H9 (cell line): ENCODE results near the gene CST11. TPM values are rescaled to one million over a fixed set of nuclear protein-coding genes. Genes with fewer than 3 reads are reported as not detected.

Experiments
- DNase-seq: peaks from one replicate; pipeline ENCODE4 v3.0.0-alpha.2; 2017
- H2AFZ ChIP-seq: one replicate; pipeline ENCODE4 v1.6.1; 2013; ENCODE audit warnings: mild to moderate bottlenecking, low read length, control low read depth, moderate library complexity
- H2AK5ac ChIP-seq: 2 replicates; pipeline ENCODE4 v1.6.1; 2013; ENCODE audit warnings: low read length, control low read depth, mixed read lengths; ENCODE audit not compliant: insufficient read length
- H2BK120ac ChIP-seq: one replicate; pipeline ENCODE4 v1.6.1; 2013; ENCODE audit warnings: low read depth, mild to moderate bottlenecking, low read length, control low read depth, inconsistent platforms; ENCODE audit not compliant: poor library complexity, severe bottlenecking
- H2BK12ac ChIP-seq: 2 replicates; pipeline ENCODE4 v1.6.1; 2013; ENCODE audit warnings: low read length, control low read depth, mixed read lengths, low read depth; ENCODE audit not compliant: insufficient read length
- H2BK15ac ChIP-seq: 2 replicates; pipeline ENCODE4 v1.6.1; 2013; ENCODE audit warnings: low read depth, low read length, control low read depth
- H2BK20ac ChIP-seq: one replicate; pipeline ENCODE4 v1.6.1; 2013; ENCODE audit warnings: low read depth, mild to moderate bottlenecking, low read length, control low read depth, inconsistent platforms; ENCODE audit not compliant: poor library complexity, severe bottlenecking
- H2BK5ac ChIP-seq: 2 replicates; pipeline ENCODE4 v1.6.1; 2013; ENCODE audit warnings: low read length, control low read depth, mixed read lengths; ENCODE audit not compliant: insufficient read length
- H3K14ac ChIP-seq: 2 replicates; pipeline ENCODE4 v1.6.1; 2013; ENCODE audit warnings: low read length, control low read depth; ENCODE audit not compliant: insufficient read depth
- H3K18ac ChIP-seq: 2 replicates; pipeline ENCODE4 v1.6.1; 2013; ENCODE audit warnings: low read depth, mild to moderate bottlenecking, mixed read lengths, low read length, control low read depth; ENCODE audit not compliant: insufficient read length
- H3K23ac ChIP-seq: 2 replicates; pipeline ENCODE4 v1.6.1; 2013; ENCODE audit warnings: low read length, control low read depth, mixed read lengths, low read depth; ENCODE audit not compliant: insufficient read length
- H3K23me2 ChIP-seq: 2 replicates; pipeline ENCODE4 v1.6.1; 2013; ENCODE audit warnings: low read depth, mild to moderate bottlenecking, mixed read lengths, low read length, control low read depth; ENCODE audit not compliant: insufficient read length, poor library complexity, severe bottlenecking
- H3K27ac ChIP-seq: 2 replicates; pipeline ENCODE4 v1.5.1; 2013; ENCODE audit warnings: low read length, control low read depth, mixed read lengths, low read depth; ENCODE audit not compliant: insufficient read length
- H3K27me3 ChIP-seq: 2 replicates; pipeline ENCODE4 v1.6.1; 2013; ENCODE audit warnings: low read length, control low read depth, inconsistent platforms; ENCODE audit not compliant: insufficient read depth
- H3K4ac ChIP-seq: 2 replicates; pipeline ENCODE4 v1.6.1; 2013; ENCODE audit warnings: low read depth, mild to moderate bottlenecking, control low read depth, inconsistent platforms, low read length, moderate library complexity
- H3K4me1 ChIP-seq: 2 replicates; pipeline ENCODE4 v1.6.1; 2013; ENCODE audit warnings: low read length, control low read depth, inconsistent platforms; ENCODE audit not compliant: insufficient read depth
- H3K4me2 ChIP-seq: 2 replicates; pipeline ENCODE4 v1.6.1; 2013; ENCODE audit warnings: low read length, control low read depth, mixed read lengths; ENCODE audit not compliant: insufficient read length, insufficient read depth
- H3K56ac ChIP-seq: 2 replicates; pipeline ENCODE4 v1.6.1; 2013; ENCODE audit warnings: low read depth, mild to moderate bottlenecking, mixed read lengths, low read length, control low read depth; ENCODE audit not compliant: insufficient read length
- H3K79me1 ChIP-seq: 2 replicates; pipeline ENCODE4 v1.6.1; 2013; ENCODE audit warnings: low read depth, mild to moderate bottlenecking, moderate library complexity, low read length, control low read depth, inconsistent platforms; ENCODE audit not compliant: insufficient read depth, poor library complexity, severe bottlenecking
- H3K79me2 ChIP-seq: 2 replicates; pipeline ENCODE4 v1.6.1; 2013; ENCODE audit warnings: low read length, control low read depth, inconsistent platforms; ENCODE audit not compliant: insufficient read depth
- H3K9ac ChIP-seq: 2 replicates; pipeline ENCODE4 v1.6.1; 2013; ENCODE audit warnings: low read length, control low read depth, mixed read lengths; ENCODE audit not compliant: insufficient read length; ENCODE audit errors: extremely low read depth
- H3K9me3 ChIP-seq: one replicate; pipeline ENCODE4 v1.6.1; 2013; ENCODE audit warnings: low read depth, low read length, inconsistent platforms; ENCODE audit not compliant: control insufficient read depth
- H3T11ph ChIP-seq: one replicate; pipeline ENCODE4 v1.6.1; 2013; ENCODE audit warnings: mild to moderate bottlenecking, low read length, control low read depth, inconsistent platforms
- H4K20me1 ChIP-seq: one replicate; pipeline ENCODE4 v1.6.1; 2013; ENCODE audit not compliant: control insufficient read depth, insufficient read length, insufficient read depth
- H4K5ac ChIP-seq: 2 replicates; pipeline ENCODE4 v1.6.1; 2013; ENCODE audit warnings: low read depth, mild to moderate bottlenecking, mixed read lengths, low read length, control low read depth; ENCODE audit not compliant: insufficient read length
- H4K8ac ChIP-seq: replicated peaks from 2 replicates; pipeline ENCODE4 v1.6.1; 2013; ENCODE audit warnings: low read length, control low read depth, mixed read lengths, low read depth; ENCODE audit not compliant: insufficient read length
- H4K91ac ChIP-seq: 2 replicates; pipeline ENCODE4 v1.6.1; 2013; ENCODE audit warnings: low read depth, mild to moderate bottlenecking, moderate library complexity, mixed read lengths, low read length, control low read depth; ENCODE audit not compliant: insufficient read length
- H3K27ac Mint-ChIP-seq, 3 experiments: 2 replicates in 2 of 3; 3 replicates in 1 of 3; pipeline ENCODE4 v1.8.0; 2020 to 2021; ENCODE audit warnings: mixed read lengths in 3 of 3, mild to moderate bottlenecking in 1 of 3, moderate library complexity in 1 of 3
- H3K27me3 Mint-ChIP-seq: 2 replicates; pipeline ENCODE4 v1.8.0; 2021; ENCODE audit warnings: low read depth, mild to moderate bottlenecking, moderate library complexity, mixed read lengths
- H3K36me3 Mint-ChIP-seq, 3 experiments: 2 replicates in 2 of 3; 3 replicates in 1 of 3; pipeline ENCODE4 v1.8.0; 2020 to 2021; ENCODE audit warnings: low read depth in 3 of 3, mixed read lengths in 3 of 3; ENCODE audit not compliant: insufficient read depth in 1 of 3
- H3K4me1 Mint-ChIP-seq, 2 experiments: 2 replicates each; pipeline ENCODE4 v1.8.0; 2020; ENCODE audit warnings: mixed read lengths in 2 of 2
- H3K4me3 Mint-ChIP-seq, 2 experiments: 2 replicates in 1 of 2; 3 replicates in 1 of 2; pipeline ENCODE4 v1.8.0; 2020 to 2021; ENCODE audit warnings: mild to moderate bottlenecking in 2 of 2, mixed read lengths in 2 of 2, moderate library complexity in 1 of 2
- H3K9me3 Mint-ChIP-seq, 2 experiments: 2 replicates in 1 of 2; 3 replicates in 1 of 2; pipeline ENCODE4 v1.8.0; 2020; ENCODE audit warnings: mild to moderate bottlenecking in 2 of 2, mixed read lengths in 2 of 2, moderate library complexity in 1 of 2
- CTCF ChIP-seq: fragments of 200-600 bp; sonication (generic); conservative IDR thresholded peaks from 3 replicates; pipeline ENCODE4 v1.8.0; 2021; ENCODE audit warnings: antibody characterized with exemption, mild to moderate bottlenecking
- WGBS: extraction: QIAGEN DNeasy Blood & Tissue Kit; methylation state at CpG from one replicate; pipeline ENCODE4 v1.1.7; 2013; ENCODE audit warnings: missing lambda C conversion rate, low lambda C conversion rate, mixed read lengths; ENCODE audit not compliant: insufficient read length; ENCODE audit errors: extremely low coverage; 5-methylcytosine and 5-hydroxymethylcytosine counted together
- total RNA-seq: library from RNA; stranded (reverse); gene quantifications from 2 replicates; pipeline ENCODE4 v1.2.1, GENCODE V29; 2021

Gene CST11
- total RNA-seq, 1 experiment from 2014 or later, result not detected

GRCh38 chr20:23414526-23415188 lies 38.0 kb downstream of the CST11 start:
- H3K79me2 ChIP-seq, result peaks cover 15% of the 10 kb centered on the region; the same call in 1 of the 2 replicates
- H2AK5ac ChIP-seq, result no peak overlapping the region
- Mint-ChIP-seq H3K36me3 (peaks cover 0 to 6% (median 0%) of the 10 kb centered on the region in 3 experiments; a peak in 2 of 7 replicates), H3K27me3 (no peaks in the 10 kb centered on the region), H3K4me1 (peaks cover 16 to 26% of the 10 kb centered on the region in 2 experiments), H3K9me3 (no peaks in the 10 kb centered on the region), H3K27ac (no peak overlapping the region; a peak in 1 of 7 replicates), H3K4me3 (no peak overlapping the region)
- TF ChIP-seq CTCF, result no peak
- no CpG with 5 or more reads among the region's 1 CpG for WGBS
- no peak overlapping the region for H3K56ac ChIP-seq
- no peak overlapping the region for H4K91ac ChIP-seq
- no peak overlapping the region for H2AFZ ChIP-seq
- H3K27ac ChIP-seq, result no peak overlapping the region
- peaks cover 8% of the 10 kb centered on the region for H3K79me1 ChIP-seq
- no peak overlapping the region for H3K18ac ChIP-seq
- H3K4ac ChIP-seq, result no peak overlapping the region
- H3K9ac ChIP-seq, result no peak overlapping the region
- no peak overlapping the region for H3K23ac ChIP-seq
- H2BK20ac ChIP-seq, result no peak overlapping the region
- no peak overlapping the region for H2BK15ac ChIP-seq
- no peaks in the 10 kb centered on the region for H3K27me3 ChIP-seq
- H3K23me2 ChIP-seq, result no peaks in the 10 kb centered on the region
- no peak overlapping the region for H2BK12ac ChIP-seq
- H3T11ph ChIP-seq, result no peak overlapping the region
- H4K8ac ChIP-seq, result no peak overlapping the region
- no peaks in the 10 kb centered on the region; the same call in 1 of the 2 replicates for H3K4me1 ChIP-seq
- H3K9me3 ChIP-seq, result no peaks in the 10 kb centered on the region
- H3K4me2 ChIP-seq, result no peak overlapping the region
- H2BK5ac ChIP-seq, result no peak overlapping the region
- H4K5ac ChIP-seq, result no peak overlapping the region
- no peak for DNase-seq
- no peak overlapping the region for H2BK120ac ChIP-seq
- no peak overlapping the region for H3K14ac ChIP-seq
- H4K20me1 ChIP-seq, result no peaks in the 10 kb centered on the region
